Colon (tissue), 2 donors: Measurements from ENCODE around the gene REXO4.
"Not testable (repeated sequence)": the region's sequence is repeated elsewhere in the genome, so short reads cannot be mapped to it uniquely, and the experiment has no call there.

Experiments used
- FAIRE-seq: peaks from 2 replicates; lab custom pipeline; 2012; peaks lifted over from hg19 to GRCh38; lab: Jason Lieb, UNC
- donor health status: control.
- donor health status: control.

Gene REXO4

GRCh38 chr9:133420392-133420827 is 2.6 kb upstream of the REXO4 start:
- FAIRE-seq = no peak

- FAIRE-seq = no peak
Measured at GRCh38 chr9:133419005-133419404, 1.2 kb upstream of the REXO4 start.

- no peak for FAIRE-seq
Measured at GRCh38 chr9:133415170-133415569, 2.6 kb downstream of the REXO4 start.

- FAIRE-seq = no peak
Measured at GRCh38 chr9:133408042-133408441, 9.8 kb downstream of the REXO4 start.

- FAIRE-seq = no peak
Measured at GRCh38 chr9:133406480-133407307, 11.1 kb downstream of the REXO4 start.

- no peak for FAIRE-seq
Measured at GRCh38 chr9:133405508-133406438, 12.0 kb downstream of the REXO4 start.

- FAIRE-seq = no peak
Measured at GRCh38 chr9:133404454-133405002, 13.3 kb downstream of the REXO4 start.

GRCh38 chr9:133403766-133404453 is 13.9 kb downstream of the REXO4 start:
- FAIRE-seq = no peak

- FAIRE-seq = no peak
Measured at GRCh38 chr9:133402689-133403088, 15.1 kb downstream of the REXO4 start.

- FAIRE-seq = no peak
Measured at GRCh38 chr9:133401588-133401987, 16.2 kb downstream of the REXO4 start.

GRCh38 chr9:133400292-133400691 is 17.5 kb downstream of the REXO4 start:
- no peak for FAIRE-seq

GRCh38 chr9:133397895-133398294 is 19.9 kb downstream of the REXO4 start:
- no peak for FAIRE-seq

- FAIRE-seq = no peak
Measured at GRCh38 chr9:133397370-133397769, 20.4 kb downstream of the REXO4 start.

GRCh38 chr9:133396952-133397351 is 20.9 kb downstream of the REXO4 start:
- no peak for FAIRE-seq

GRCh38 chr9:133394687-133395271 is 23.0 kb downstream of the REXO4 start:
- FAIRE-seq = no peak

- FAIRE-seq = no peak
Measured at GRCh38 chr9:133393399-133393798, 24.4 kb downstream of the REXO4 start.

GRCh38 chr9:133392308-133392707 is 25.5 kb downstream of the REXO4 start:
- FAIRE-seq = not testable (repeated sequence)

- FAIRE-seq = not testable (repeated sequence)
Measured at GRCh38 chr9:133391449-133391848, 26.4 kb downstream of the REXO4 start.

GRCh38 chr9:133390713-133391112 is 27.1 kb downstream of the REXO4 start:
- FAIRE-seq = no peak

- no peak for FAIRE-seq
Measured at GRCh38 chr9:133389562-133389961, 28.2 kb downstream of the REXO4 start.

- FAIRE-seq = no peak
Measured at GRCh38 chr9:133389025-133389557, 28.7 kb downstream of the REXO4 start.
